ENCODE results near the gene VPS36.

- TF ChIP-seq CTCF (IDR thresholded peaks at IDR 0.05) (no peak), POLR2AphosphoS5 (IDR thresholded peaks at IDR 0.05) (no peak)
These were observed 72.5 kb downstream of the VPS36 start for GRCh38 chr13:52377898-52378297.

Data from sigmoid colon (tissue), 4 donors.